ENCODE measurements around the gene CDA.

The CDA gene

GRCh38 chr1:20588634-20589225 lies at the start of gene CDA:
Gene CDA (plus strand): TSS chr1:20589097. CDS start chr1:20589130, 33 bp downstream.
- peak within 1 kb of the TSS; percentile 85 to 98 for H3K4me3 ChIP-seq (ENCODE audit: low read depth in 1 of 2, low read length in 1 of 2)
- TF ChIP-seq, protein P1, sequence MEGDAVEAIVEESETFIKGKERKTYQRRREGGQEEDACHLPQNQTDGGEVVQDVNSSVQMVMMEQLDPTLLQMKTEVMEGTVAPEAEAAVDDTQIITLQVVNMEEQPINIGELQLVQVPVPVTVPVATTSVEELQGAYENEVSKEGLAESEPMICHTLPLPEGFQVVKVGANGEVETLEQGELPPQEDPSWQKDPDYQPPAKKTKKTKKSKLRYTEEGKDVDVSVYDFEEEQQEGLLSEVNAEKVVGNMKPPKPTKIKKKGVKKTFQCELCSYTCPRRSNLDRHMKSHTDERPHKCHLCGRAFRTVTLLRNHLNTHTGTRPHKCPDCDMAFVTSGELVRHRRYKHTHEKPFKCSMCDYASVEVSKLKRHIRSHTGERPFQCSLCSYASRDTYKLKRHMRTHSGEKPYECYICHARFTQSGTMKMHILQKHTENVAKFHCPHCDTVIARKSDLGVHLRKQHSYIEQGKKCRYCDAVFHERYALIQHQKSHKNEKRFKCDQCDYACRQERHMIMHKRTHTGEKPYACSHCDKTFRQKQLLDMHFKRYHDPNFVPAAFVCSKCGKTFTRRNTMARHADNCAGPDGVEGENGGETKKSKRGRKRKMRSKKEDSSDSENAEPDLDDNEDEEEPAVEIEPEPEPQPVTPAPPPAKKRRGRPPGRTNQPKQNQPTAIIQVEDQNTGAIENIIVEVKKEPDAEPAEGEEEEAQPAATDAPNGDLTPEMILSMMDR (IDR thresholded peaks at IDR 0.05), result no peak
- peak within 1 kb of the TSS; percentile 98 for H3K27ac ChIP-seq

GRCh38 chr1:20540281-20540680 lies 48.6 kb upstream of the CDA start:
- Histone ChIP-seq H3K4me3 (ENCODE audit: low read depth in 1 of 2, low read length in 1 of 2) (no peak overlapping the region), H3K4me1 (ENCODE audit: control insufficient read depth in 1 of 2, insufficient read depth in 1 of 2, low read depth in 1 of 2, low read length in 1 of 2) (no peaks in the 10 kb centered on the region), H3K9me3 (no peaks in the 10 kb centered on the region), H3K27me3 (peaks cover 99% of the 10 kb centered on the region), H3K27ac (no peak overlapping the region), H3K36me3 (no peaks in the 10 kb centered on the region)
- TF ChIP-seq, protein P1 (IDR thresholded peaks at IDR 0.05), result no peak

More at GRCh38 chr1:20588634-20589225, at the start of gene CDA:
- peaks cover 22% of the 10 kb centered on the region for H3K36me3 ChIP-seq
- no peaks in the 10 kb centered on the region for H3K9me3 ChIP-seq
- H3K27me3 ChIP-seq, result no peaks in the 10 kb centered on the region
- peaks cover 53 to 70% of the 10 kb centered on the region in 2 experiments for H3K4me1 ChIP-seq (ENCODE audit: control insufficient read depth in 1 of 2, insufficient read depth in 1 of 2, low read depth in 1 of 2, low read length in 1 of 2)

DNA sequence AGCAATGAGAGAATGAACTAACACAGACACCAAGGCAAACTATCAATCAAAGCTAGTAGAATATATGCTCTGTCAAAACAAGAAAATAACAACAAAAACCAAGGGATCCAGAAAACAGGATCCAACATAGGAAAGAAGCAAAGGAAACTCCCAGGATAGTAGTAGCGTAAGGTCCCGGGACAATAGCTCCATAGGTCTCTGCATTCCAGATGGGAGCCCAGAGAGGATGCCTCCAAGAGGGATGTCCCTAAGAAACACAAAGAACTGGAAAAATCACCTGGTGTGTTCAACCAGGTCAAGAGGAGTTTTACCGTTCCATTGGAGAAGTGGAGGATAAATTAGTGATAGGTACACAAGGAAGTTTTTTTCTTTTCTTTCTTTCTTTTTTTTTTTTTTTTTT lies 42.3 kb upstream of the CDA start:
- no peak overlapping the region for H3K27ac ChIP-seq
- no peak overlapping the region for H3K4me3 ChIP-seq (ENCODE audit: low read depth in 1 of 2, low read length in 1 of 2)
- H3K27me3 ChIP-seq, result peaks cover 97% of the 10 kb centered on the region
- no peaks in the 10 kb centered on the region for H3K36me3 ChIP-seq
- H3K9me3 ChIP-seq, result no peaks in the 10 kb centered on the region
- no peaks in the 10 kb centered on the region for H3K4me1 ChIP-seq (ENCODE audit: control insufficient read depth in 1 of 2, insufficient read depth in 1 of 2, low read depth in 1 of 2, low read length in 1 of 2)
- TF ChIP-seq, protein P1 (IDR thresholded peaks at IDR 0.05), result no peak

GRCh38 chr1:20551161-20551560 lies 37.7 kb upstream of the CDA start:
- Histone ChIP-seq H3K4me1 (ENCODE audit: control insufficient read depth in 1 of 2, insufficient read depth in 1 of 2, low read depth in 1 of 2, low read length in 1 of 2) (no peaks in the 10 kb centered on the region), H3K9me3 (no peaks in the 10 kb centered on the region), H3K4me3 (ENCODE audit: low read depth in 1 of 2, low read length in 1 of 2) (no peak overlapping the region), H3K27me3 (peaks cover 97% of the 10 kb centered on the region), H3K36me3 (no peaks in the 10 kb centered on the region), H3K27ac (no peak overlapping the region)
- TF ChIP-seq, protein P1 (IDR thresholded peaks at IDR 0.05), result no peak

DNA sequence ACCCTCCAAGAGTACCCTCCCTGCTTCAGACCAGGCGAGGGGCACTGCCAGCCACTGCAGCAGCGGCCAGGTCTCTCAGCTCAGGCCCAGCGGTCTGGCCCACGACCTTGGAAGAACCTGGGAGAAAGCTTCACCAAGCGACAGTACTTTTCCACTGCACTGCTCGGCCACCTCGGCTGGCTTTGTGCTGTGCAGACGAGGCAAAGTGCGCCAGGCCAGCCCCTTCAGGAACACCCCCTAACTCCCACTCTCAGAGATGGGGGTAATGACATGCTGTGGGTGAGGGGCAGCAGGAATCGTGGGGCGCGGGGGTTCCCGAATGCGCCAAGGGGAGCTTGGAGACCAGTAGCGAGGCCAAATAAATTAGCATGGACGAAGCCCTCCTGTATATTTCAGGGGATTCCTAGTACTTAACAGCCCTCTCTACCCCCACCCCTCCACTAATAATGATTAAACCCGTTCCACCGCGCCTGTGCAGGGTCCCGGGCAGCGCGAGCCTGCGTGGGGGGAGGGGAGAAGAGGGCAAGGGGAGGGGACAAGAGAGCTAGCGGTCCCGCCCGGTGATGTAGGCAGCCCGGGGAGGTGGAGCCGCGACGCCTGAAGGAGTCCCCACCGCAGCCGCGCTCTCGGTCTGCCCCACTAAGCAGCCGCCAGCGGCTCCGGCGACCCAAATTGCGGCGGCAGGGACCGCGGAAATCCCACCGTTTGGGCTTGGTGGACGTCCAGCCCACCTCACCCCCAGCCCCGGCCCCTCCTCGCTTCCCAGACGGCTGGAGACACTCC lies 36.8 kb upstream of the CDA start, which contains the start of gene FAM43B:
Gene FAM43B (plus strand): TSS at position 629 of the 783 bp plus-strand sequence. CDS start 401 bp downstream, outside the sequence.
- Histone ChIP-seq H3K27ac (no peak within 1 kb of the TSS), H3K27me3 (peaks cover 99% of the 10 kb centered on the region), H3K4me3 (ENCODE audit: low read depth in 1 of 2, low read length in 1 of 2) (no peak within 1 kb of the TSS), H3K36me3 (no peaks in the 10 kb centered on the region), H3K9me3 (no peaks in the 10 kb centered on the region), H3K4me1 (ENCODE audit: control insufficient read depth in 1 of 2, insufficient read depth in 1 of 2, low read depth in 1 of 2, low read length in 1 of 2) (no peaks in the 10 kb centered on the region)
- TF ChIP-seq, protein P1 (IDR thresholded peaks at IDR 0.05), result no peak

Data from neutrophil (primary cell).